Bronchial epithelial cell (primary cell): ENCODE data around the gene MERTK. TPM values are rescaled to one million over a fixed set of nuclear protein-coding genes. Genes with fewer than 3 reads are reported as not detected.

ENCODE experiments used
- DNase-seq: peaks from one replicate; pipeline ENCODE4 v3.0.0-alpha.2; 2010; ENCODE audit warnings: low read depth
- FAIRE-seq: peaks from 2 replicates; lab custom pipeline; 2011; peaks lifted over from hg19 to GRCh38; lab: Jason Lieb, UNC
- H3K27me3 ChIP-seq: 2 replicates; pipeline ENCODE4 v1.5.1; 2011; ENCODE audit warnings: low read length; ENCODE audit not compliant: control insufficient read depth, insufficient read depth
- H3K36me3 ChIP-seq: 2 replicates; pipeline ENCODE4 v1.5.1; 2011; ENCODE audit warnings: low read length; ENCODE audit not compliant: control insufficient read depth, insufficient read depth
- H3K4me3 ChIP-seq: 2 replicates; pipeline ENCODE4 v1.5.1; 2011; ENCODE audit warnings: mild to moderate bottlenecking, low read depth, low read length, control low read depth
- total RNA-seq: library from RNA; depleted of rRNA; stranded (reverse); fragments of >200 nt; gene quantifications from 2 replicates; pipeline ENCODE4 v1.2.1, GENCODE V29; 2014
- TF ChIP-seq, protein P1 (sequence below): IDR thresholded peaks from 2 replicates; pipeline ENCODE4 v1.5.1; 2011; ENCODE audit warnings: mild to moderate bottlenecking, moderate library complexity, low read length, control low read depth, inconsistent platforms; ENCODE audit not compliant: insufficient read depth, severe bottlenecking

MERTK gene
- total RNA-seq, 1 donor from 2014 or later: 3.9 TPM

DNA sequence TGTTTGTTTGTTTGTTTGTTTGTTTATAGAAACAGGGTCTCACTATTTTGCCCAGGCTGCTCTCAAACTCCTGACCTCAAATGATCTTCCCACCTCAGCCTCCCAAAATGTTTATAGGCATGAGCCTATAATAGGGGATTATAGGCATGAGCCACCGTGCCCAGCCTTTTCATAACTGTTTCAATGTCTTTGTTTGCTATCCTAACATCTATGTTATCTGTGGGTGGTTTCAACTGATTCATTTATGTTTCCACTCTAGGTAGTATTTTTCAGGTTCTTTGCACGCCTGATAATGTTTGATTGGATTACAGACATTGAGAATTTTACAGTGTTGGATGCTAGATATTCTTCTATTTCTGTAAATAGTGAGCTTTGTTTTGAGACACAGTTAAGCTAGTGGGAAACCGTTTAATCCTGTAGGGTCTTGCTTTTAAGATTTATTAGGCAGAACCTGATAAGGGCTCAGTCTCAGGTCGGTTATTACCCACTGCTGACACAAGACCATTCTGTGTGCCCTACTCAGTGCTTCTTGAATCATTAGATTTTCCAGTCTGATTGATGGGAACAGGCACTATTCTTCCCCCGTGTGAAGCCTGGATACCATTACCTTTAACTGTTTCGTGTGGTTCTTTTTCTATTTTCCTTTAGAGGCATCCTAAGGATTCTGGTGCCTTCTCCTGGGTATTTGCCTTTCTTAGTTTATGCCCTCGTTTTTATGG lies 80.2 kb downstream of the MERTK start:
- TF ChIP-seq, protein P1, sequence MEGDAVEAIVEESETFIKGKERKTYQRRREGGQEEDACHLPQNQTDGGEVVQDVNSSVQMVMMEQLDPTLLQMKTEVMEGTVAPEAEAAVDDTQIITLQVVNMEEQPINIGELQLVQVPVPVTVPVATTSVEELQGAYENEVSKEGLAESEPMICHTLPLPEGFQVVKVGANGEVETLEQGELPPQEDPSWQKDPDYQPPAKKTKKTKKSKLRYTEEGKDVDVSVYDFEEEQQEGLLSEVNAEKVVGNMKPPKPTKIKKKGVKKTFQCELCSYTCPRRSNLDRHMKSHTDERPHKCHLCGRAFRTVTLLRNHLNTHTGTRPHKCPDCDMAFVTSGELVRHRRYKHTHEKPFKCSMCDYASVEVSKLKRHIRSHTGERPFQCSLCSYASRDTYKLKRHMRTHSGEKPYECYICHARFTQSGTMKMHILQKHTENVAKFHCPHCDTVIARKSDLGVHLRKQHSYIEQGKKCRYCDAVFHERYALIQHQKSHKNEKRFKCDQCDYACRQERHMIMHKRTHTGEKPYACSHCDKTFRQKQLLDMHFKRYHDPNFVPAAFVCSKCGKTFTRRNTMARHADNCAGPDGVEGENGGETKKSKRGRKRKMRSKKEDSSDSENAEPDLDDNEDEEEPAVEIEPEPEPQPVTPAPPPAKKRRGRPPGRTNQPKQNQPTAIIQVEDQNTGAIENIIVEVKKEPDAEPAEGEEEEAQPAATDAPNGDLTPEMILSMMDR: no peak
- Histone ChIP-seq H3K4me3 (no peak overlapping the region), H3K27me3 (no peaks in the 10 kb centered on the region), H3K36me3 (no peaks in the 10 kb centered on the region)
- DNase-seq (no peak), FAIRE-seq (no peak)

DNA sequence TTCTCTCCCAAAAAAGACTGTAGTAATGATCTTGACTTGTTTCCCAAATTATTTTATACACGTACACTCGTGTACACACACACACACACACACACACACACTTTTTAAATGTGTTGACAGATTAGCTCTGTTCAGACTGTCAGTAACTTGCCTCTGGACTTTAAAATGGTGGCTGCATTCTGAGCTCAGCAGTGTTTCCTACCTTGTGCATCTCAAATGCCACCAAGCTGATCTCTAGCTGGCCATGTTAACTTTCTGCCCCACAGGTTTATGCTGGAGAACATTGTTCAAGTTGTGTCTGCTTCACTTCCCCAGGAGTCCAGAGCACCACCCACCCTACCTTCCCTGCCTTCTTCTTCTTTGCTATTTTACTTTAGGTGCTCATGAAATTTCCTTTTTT lies 83.3 kb downstream of the MERTK start:
- FAIRE-seq: no peak
- TF ChIP-seq, protein P1: no peak
- H3K36me3 ChIP-seq: no peaks in the 10 kb centered on the region
- no peaks in the 10 kb centered on the region for H3K27me3 ChIP-seq
- no peak for DNase-seq
- H3K4me3 ChIP-seq: no peak overlapping the region

DNA sequence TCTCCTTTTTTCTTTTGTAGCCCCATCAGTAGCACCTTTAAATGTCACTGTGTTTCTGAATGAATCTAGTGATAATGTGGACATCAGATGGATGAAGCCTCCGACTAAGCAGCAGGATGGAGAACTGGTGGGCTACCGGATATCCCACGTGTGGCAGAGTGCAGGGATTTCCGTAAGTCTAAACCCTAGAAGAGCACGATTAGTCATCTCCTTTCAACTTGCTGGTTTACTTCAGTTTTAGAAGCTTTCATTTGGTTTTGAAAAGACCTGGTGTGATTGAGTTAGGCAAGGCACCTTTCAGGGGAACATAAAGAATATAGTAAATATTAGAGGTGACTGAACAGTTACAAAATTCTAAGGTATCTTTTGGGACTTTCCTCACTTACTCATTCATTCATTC lies 84.4 kb downstream of the MERTK start:
- DNase-seq (no peak), FAIRE-seq (no peak)
- no peaks in the 10 kb centered on the region for H3K36me3 ChIP-seq
- TF ChIP-seq, protein P1: no peak
- H3K4me3 ChIP-seq: no peak overlapping the region
- H3K27me3 ChIP-seq: no peaks in the 10 kb centered on the region

DNA sequence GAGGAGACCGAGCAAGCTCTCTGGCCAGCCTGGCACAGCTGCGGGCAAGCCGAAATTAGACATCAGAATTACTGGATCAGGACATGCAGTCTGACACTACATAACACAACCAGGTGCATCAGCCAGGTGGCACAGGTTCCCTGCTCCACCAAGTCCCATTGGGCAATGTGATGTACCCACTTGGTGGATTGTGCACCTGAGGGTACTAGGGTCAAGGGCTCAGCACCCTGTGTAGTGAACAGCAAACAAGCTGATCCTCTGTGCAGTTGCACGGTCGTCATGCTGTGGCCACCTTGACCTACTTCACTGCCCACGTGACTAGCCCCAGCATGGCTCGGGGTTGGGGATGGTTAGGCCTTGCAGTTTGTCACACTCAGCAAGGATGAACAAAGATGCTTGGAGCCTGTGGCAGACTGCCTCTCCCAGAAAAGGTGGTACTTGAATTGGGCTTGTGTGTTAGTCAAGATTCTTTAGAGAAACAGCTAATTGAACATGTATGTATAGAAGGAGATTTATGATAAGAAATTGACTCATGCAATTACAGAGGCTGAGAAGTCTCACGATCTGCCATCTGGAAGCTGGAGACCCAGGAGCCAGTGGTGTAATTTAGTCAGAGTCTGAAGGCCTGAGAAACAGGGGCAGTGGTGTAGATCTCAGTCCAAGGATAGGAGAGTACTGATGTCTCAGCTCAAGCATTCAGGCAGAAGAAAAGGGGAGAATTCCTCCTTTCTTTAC lies 85.2 kb downstream of the MERTK start:
- FAIRE-seq (peak; percentile 62), DNase-seq (no peak)
- TF ChIP-seq, protein P1: no peak
- Histone ChIP-seq H3K36me3 (no peaks in the 10 kb centered on the region), H3K27me3 (no peaks in the 10 kb centered on the region), H3K4me3 (no peak overlapping the region)

DNA sequence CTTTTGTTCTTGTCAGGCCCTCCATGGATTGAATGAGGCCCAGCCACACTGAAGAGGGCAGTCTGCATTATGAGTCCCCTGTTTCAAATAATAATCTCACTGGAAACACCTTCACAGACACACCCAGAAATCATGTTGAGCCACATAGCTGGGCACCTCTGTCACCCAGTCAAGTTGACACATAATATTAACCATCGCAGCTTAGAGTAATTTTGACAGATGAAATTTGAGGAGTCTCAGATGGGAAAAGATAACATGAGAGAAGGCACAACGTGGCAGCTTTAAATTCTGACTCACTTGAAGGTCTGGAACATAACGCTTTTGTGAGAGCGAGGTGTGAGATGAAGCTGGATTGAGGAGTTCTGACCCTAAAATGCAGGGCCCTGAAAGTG lies 85.8 kb downstream of the MERTK start:
- FAIRE-seq (no peak), DNase-seq (peak; percentile 65)
- H3K27me3 ChIP-seq: no peaks in the 10 kb centered on the region
- TF ChIP-seq, protein P1: no peak
- no peaks in the 10 kb centered on the region for H3K36me3 ChIP-seq
- H3K4me3 ChIP-seq: no peak overlapping the region
